Inflammatory macrophage treated with lipopolysaccharide for 4 hours (primary cell): Measurements from ENCODE around the gene YY1AP1.
"Not testable (repeated sequence)": the region's sequence is repeated elsewhere in the genome, so short reads cannot be mapped to it uniquely, and the experiment has no call there.

Experiments
- DNase-seq: peaks from one replicate; pipeline ENCODE4 v3.0.0-alpha.2; 2020

YY1AP1 gene

GRCh38 chr1:155645034-155645598 is 43.5 kb downstream of the YY1AP1 start:
- DNase-seq: no peak

GRCh38 chr1:155643230-155643629 is 45.3 kb downstream of the YY1AP1 start:
- DNase-seq: no peak

- not testable (repeated sequence) for DNase-seq
These were observed 45.9 kb downstream of the YY1AP1 start for GRCh38 chr1:155642559-155643180.

GRCh38 chr1:155640367-155640766 is 48.2 kb downstream of the YY1AP1 start:
- no peak for DNase-seq

- no peak for DNase-seq
These were observed 52.0 kb downstream of the YY1AP1 start for GRCh38 chr1:155636397-155637153.

- not testable (repeated sequence) for DNase-seq
These were observed 62.1 kb downstream of the YY1AP1 start for GRCh38 chr1:155626428-155626827.

- DNase-seq: no peak
These were observed 65.2 kb downstream of the YY1AP1 start for GRCh38 chr1:155623357-155623756.

GRCh38 chr1:155622191-155622590 is 66.4 kb downstream of the YY1AP1 start:
- DNase-seq: peak; percentile 28

- not testable (repeated sequence) for DNase-seq
These were observed 75.3 kb downstream of the YY1AP1 start for GRCh38 chr1:155613226-155613625.

- not testable (repeated sequence) for DNase-seq
These were observed 78.3 kb downstream of the YY1AP1 start for GRCh38 chr1:155610257-155610647.

- DNase-seq: peak; percentile 100
These were observed 78.9 kb downstream of the YY1AP1 start, which contains the start of gene MSTO1 for GRCh38 chr1:155609515-155610256. Gene MSTO1 (plus strand): TSS chr1:155610218. CDS start chr1:155610249, 31 bp downstream.
